GM19328 (cell line): Measurements from ENCODE around the gene EMID1.
"Not testable (repeated sequence)": the region's sequence is repeated elsewhere in the genome, so short reads cannot be mapped to it uniquely, and the experiment has no call there.

Experiments used
- ATAC-seq: cut with Tn5 transposase; IDR thresholded peaks from one replicate; pipeline ENCODE4 v1.9.1; 2021; ENCODE audit warnings: mild to moderate bottlenecking, moderate library complexity; ENCODE audit not compliant: unreplicated experiment

Gene EMID1

GRCh38 chr22:29226351-29226981 lies 20.8 kb downstream of the EMID1 start:
- ATAC-seq = no peak

DNA sequence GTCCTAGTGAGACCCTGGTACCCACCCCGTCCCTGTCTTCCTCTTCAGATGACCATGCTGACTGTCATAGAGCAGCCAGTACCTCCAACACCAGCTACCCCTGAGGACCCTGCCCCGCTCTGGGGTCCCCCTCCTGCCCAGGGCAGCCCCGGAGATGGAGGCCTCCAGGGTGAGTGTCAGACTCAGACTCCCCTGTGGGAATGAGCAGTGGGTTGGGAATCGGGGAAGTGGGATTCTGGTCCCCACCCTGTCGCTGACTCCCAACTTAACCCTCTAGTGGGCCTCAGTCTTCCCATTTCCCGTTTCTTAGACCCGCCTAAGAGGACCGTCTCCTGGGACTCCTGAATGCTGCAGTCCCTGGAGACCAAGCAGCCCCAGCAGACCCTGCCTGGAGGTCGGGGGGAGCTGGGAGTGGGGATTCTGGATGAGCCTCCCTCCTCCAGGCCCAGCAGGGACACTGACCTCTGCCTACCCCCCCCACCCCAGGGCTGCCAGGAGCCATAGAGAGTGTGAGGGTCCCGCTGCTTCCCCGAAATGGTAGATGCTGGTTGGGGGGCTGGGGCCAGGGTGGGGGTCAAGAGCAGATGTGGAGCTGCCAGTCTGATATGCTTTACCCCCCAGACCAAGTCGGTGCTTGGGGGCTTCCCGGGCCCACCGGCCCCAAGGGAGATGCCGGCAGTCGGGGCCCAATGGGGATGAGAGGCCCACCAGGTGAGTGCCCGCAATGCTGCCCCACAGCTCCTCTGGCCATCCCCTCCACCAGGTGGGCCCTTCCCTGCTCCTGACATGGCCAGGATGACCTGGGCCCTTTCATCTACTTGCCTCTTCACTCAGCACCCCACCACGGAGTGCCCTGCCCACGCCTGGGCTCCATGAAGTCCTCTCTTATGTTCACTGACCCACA lies 25.5 kb downstream of the EMID1 start:
- no peak for ATAC-seq

DNA sequence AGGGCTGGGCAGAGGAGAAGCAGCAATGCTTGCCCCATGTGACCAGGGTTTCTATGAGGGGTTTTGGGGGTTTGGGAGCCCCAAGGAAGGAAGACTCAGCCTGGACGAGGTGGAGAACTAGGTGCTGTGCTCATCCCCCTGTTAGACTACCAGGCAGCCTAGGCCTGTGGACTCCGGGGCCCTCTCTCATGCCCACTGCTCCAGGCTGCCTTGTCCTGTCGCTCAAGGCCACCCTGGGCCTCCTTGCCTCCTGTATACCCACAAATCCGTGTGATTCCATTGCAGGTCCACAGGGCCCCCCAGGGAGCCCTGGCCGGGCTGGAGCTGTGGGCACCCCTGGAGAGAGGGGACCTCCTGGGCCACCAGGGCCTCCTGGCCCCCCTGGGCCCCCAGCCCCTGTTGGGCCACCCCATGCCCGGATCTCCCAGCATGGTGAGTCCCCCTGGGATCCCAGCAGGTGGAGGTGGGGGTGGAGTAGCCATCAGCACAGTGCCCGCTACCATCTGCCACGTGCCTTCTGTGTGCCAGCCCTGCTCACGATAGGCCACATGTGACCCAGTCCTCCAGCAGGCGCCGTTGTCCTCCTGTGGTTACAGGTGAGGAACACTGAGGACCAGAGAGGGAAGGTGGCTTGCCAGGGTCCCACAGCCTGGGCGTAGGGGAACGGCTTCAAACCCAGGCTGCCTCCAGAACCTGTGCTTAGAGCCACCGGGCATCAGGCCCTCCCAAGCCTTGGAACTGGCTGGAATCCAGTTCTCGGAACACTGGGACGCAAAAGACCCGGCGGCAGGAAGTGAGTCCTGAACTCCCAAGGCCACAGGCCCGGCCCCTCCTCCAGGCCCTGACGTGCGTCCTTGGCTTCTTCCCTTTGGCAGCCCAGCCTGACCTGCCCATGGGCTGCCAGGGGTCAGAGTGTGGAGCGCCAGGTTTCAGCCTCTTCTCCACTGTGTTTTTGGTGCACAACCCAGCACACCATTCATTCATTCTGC lies 26.6 kb downstream of the EMID1 start:
- no peak for ATAC-seq

GRCh38 chr22:29233277-29233877 lies 27.7 kb downstream of the EMID1 start:
- no peak for ATAC-seq

DNA sequence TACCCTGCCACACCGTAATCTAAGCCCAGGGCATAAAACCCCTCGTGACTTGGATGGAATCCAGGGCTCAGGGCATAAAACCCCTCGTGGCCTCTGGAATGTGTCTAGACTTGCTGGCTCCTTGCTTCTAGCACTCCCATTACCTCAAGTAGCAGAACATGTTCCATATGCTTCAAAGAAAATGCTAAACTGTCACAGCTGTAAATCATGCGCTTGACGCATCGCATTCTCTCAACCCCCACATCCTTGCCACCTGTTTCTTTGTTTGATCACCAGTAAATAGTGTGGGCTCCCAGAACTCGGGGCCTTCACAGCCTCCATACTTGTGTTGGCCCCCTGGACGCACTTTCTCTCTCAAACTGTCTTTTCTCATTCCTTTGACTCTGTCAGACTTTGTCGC lies 34.8 kb downstream of the EMID1 start:
- ATAC-seq = not testable (repeated sequence)

DNA sequence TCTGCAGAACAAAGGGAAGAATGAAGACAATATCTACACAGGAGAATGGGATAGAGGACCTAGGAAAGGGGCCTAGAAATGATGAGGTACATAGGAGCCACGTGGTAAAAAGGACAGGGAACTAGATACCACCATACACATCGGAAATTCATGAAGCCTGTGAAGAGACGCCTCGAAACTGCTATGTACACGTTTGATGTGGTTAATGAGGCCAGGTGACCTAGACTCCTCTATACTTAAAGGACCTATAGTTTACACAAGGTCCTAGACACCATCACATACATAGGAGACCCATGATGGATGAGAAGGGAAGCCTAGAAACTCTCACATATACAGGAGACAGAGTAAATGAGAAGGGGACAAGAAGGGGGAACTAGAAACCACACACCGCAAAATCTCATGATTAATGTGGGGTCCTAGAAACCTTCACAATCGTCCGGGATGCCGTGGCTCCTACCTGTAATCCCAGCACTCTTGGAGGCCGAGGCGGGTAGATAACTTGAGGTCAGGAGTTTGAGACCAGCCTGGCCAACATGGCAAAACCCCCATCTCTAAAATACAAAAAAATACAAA lies 38.3 kb downstream of the EMID1 start:
- no peak for ATAC-seq

DNA sequence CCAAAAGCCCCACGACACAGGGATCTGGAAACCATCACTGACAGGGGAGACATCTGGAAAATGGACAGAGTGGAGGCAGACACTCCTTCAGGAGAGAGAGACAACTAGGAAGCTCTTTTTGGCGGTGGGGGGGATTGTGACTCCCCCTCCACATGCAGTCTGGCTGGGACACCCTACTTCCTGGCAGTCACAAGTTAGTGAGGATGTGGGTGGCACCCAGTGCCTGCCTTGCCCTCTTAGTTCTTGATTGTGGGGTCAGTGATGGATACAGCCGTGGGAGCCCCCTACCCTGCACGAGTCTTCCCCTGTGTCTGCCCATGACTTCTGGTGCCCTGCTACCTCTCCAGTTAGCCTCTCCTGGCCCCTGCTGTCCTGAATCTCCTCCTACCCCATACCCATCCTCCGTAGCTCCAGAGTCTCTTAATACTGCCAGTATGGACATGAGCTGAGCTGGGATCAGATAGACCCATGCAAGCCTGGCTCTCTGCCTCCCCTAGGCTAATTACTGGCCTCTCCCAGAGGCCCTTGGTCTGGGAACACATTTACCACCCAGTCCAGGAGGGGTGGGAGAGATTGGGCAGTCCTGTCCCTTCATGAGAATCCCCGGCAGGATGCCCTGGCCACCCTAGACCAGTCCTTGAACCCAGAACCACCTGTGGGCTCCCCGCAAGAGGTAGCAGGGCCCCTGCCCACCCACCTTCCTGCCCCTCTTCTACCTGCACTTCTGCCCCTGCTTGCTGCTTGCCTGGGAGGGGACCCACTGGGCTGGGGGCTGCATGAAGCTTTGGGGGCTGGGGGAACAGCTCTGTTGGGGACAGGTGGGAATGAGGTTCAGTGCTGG lies 39.3 kb downstream of the EMID1 start:
- no peak for ATAC-seq

DNA sequence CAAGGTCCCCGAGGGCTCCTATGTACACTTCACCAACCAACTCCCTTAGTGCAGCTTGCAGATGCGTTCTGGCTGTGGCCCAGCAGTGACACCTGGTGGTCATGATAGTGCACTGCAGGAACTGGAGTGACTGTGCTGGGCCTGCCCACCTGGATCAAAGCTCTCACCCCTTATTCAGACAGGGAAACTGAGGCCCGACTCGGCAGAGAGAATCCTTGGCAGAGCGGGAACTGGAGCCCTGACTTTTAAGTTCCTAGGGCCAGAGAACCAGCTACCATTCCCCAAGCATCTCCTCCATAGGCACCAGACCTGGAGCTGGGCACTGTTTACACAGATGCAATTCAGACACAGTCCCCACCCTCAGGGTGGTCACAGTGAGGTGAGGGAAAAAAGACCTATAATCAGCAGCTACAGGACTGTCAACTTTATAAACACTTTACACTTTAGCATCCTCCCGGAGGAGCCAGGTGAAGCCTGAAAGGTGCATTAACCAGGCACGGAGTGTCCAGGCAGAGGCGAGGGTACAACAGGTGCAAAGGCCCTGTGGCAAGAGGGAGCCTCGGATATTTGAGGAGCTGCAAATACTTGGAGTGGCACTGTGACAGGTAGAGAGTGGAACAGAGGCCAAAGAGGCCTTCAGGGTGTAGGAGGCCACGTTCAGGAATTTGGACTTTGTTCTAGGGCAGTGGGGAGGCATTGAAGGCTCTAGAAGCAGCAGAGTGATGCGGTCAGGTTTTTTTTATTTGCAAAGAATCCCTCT lies 40.1 kb downstream of the EMID1 start:
- ATAC-seq = no peak

GRCh38 chr22:29247891-29248290 lies 42.2 kb downstream of the EMID1 start:
- ATAC-seq = not testable (repeated sequence)

DNA sequence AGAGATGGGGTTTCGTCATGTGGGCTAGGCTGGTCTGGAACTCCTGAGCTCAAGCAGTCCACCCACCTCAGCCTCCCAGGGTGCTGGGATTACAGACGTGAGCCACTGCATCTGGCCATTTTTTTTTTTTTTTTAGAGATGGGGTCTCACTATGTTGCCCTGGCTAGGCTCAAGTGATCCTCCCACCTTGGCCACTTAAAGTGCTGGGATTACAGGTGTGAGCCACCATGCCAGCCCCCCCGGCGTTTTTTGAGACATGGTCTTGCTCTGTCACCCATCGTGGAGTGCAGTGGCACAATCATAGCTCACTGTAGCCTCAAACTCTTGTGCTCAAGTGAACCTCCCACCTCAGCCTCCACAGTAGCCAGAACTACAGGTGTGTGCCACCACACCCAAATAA lies 45.6 kb downstream of the EMID1 start:
- ATAC-seq = no peak

- ATAC-seq = no peak
These were observed 46.5 kb downstream of the EMID1 start for GRCh38 chr22:29251981-29252911.

DNA sequence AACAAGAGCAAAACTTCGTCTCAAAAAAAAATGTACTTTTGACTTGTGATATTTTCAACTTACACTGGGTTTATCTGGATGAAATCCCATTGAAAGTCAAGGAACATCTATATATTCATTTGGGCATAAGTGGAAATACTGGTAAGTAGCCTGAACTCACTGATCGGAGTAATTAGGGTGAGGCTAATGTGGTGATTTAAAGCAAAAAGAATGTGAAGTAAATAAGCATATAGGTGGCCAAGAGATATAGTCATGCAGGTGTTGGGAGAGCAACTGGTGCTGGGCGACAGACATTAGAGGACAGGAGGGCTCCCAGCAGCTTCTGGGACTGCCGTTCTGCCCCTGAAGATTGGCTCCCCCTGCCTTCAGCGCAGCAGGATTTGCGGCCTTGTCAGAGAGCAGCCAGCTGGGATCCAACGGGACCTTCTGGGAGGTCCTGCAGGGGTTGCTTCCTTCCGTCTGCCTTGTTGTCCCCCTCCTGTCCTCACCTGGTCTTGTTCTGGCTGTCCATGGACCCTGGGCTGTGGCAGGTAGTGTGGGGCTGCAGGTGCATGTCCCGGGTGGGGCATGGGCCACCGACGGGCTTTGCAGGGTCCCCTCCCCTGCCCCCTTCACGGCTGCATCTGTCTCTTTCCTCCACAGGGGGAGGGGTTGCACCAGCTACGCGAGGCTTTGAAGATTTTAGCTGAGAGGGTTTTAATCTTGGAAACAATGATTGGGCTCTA lies 48.0 kb downstream of the EMID1 start:
- ATAC-seq = no peak

- ATAC-seq = no peak
These were observed 48.6 kb downstream of the EMID1 start for GRCh38 chr22:29254286-29254660.

DNA sequence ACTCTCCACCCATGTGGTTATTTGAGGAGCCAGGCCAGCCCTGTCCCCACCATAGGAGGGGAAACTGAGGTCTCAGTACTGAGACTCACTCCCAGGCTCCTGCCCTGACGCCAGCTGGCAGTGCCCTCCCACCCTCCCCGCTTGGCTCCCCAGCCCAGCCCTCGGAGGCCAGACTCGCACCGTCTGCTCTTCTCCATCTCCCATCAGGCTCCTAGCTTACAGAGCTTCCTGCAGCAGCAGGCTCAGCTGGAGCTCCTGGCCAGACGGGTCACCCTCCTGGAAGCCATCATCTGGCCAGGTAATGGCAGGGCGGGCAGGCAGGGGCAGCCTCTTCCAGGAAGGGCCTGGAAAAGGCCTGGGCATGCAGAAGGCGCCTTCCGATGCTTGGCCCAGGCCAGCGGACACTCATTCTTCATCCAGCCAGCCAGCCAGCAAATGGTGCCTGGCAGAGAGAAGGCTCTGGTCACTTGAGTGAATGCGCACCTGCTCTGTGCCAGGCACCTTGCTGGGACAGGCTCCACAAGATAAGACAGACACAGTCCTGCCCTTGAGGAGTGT lies 49.4 kb downstream of the EMID1 start:
- no peak for ATAC-seq

DNA sequence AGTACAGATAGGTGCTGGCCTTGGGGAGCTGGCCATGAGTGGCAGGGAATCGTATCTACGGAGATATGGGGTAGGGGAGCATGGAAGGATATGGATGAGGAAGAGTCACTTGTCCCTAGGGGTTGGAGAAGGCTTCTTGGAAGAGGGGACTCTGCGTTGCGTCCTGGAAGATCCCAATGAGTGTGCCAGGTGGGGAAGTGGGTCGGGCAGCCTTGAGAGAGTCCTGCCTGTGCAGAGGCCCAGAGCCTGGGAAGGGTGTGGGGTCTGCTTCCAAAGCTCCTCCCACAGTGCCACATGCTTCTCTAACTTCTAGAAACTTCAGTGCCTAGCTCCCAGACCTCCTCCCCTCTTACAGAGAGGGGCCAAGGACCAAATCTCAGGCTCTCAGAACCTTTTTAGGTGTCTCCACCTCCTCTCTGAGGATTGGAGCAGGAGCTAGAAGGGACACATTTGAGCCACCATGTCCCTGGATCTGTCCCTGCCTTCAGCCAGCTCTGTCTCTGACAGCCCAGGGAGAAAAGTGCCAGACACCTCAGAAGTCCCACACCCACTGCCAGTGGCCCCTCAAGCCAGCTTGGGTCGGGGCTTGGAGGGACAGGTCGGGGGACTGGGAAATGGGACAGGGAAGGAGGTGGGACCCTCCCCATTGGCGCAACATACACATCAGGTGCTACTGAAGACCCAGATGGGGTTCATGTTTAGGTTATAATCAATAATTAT lies 51.1 kb downstream of the EMID1 start:
- no peak for ATAC-seq

GRCh38 chr22:29257751-29258181 lies 52.1 kb downstream of the EMID1 start:
- no peak for ATAC-seq
